NOMO-1 treated with dmso at 0.1 percent for 144 hours (cell line): ENCODE data around the gene ARHGEF40.

ENCODE experiments used
- DNase-seq: peaks from one replicate; lab custom pipeline; 2025; ENCODE audit not compliant: unreplicated experiment; lab: John Stamatoyannopoulos, UW

The ARHGEF40 gene

DNA sequence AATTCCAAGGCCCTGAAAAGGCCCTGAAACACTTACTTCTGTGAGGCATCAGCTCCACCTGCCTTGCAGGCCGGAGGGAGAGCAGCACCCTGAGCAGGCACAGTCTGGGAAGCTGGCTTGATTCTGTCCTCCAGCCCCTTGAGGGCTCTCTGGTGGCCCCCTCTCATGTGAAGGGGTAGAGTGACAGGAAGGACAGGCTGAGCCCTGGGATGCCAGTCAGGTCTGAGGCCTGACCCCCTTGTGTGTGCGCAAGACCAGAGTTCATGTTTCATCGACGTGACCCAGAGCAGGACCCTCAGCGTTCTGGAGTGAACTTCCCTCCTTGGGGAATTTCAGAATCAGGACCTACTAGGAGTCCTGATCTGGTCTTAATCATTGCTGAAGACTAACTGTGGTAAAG is 11.2 kb upstream of the ARHGEF40 start:
- DNase-seq, result no peak

DNA sequence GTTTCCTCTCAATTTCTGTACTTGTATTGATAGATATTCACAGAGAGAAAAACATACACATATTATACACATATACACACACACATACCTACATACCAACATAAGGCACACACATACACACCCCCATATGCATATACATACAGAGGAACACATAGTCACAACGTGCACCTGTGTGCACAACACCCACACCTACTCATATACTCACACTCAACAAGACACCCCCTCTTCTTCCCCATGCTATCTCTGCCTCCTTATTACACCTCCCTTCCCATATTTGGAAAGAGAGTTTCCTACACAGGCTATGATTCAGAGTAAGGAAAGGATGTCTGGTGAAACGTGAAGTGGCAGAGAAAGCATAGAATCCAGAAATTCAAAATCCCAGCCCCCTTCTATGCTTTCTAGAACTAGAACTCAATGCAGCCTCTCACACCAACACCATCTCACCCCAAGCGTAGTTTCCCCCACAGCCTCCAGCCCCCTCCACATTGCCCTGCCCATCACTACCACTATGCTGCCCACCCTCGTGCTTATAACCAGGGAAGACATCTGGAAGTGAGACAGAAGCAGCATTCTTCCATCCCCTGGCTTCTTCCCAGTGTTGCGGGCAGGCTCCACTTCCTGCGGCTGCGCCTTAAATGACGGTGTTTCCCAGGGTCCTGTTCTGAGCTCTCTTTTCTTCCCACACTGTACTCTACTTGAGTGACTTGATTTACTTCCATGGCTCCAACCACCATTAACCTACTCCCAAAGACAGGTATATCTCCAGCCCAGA is 10.1 kb upstream of the ARHGEF40 start:
- DNase-seq, result no peak

DNA sequence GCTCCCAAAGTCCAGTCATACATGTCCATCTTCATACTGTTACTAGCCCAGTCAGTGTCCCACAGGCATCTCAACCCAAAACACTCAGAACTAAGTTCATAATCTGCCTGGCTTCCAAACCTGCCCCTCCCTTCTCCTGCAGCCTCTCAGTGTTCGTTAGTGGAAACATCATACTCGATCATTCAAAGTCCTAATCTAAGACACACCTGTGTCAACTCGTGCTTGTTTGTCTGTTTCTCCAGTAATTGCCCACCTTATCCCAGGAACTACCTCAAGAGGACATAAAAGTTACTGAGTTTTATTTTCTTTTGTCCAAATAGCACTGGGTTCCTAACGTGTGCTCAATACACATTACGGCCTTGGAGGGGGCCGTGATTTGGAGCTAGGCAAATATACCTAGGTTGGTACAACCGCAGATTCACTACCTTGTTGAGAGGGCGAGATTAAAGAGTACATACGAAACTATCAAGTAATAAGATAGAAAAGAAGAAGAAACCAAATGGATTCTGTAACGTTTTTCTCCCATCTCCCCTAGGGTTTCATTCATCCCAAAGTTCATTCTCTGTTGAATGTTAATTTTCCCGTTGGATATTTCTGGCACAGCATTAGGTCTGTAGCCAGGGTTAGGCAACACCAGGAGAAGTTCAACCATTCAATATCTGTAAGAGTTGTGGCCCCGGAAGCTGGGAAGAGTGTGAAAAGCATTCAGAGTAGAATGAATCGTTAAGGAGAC is 9.3 kb upstream of the ARHGEF40 start:
- no peak for DNase-seq

DNA sequence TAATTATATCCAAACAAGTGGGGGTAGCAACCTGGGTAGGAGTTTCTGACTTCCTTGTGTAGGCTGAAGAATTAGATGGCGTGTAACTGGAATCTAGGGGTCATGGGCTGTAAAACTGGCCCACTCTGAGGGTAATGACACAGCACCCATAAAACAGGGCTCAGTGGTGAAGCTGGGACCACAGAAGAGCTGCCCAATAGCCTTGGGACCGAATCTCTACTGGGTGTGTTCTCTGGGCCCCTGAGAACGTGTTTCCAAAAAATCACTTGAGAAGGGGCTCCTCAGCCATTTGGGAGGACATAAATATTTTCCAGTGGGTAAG is 8.8 kb upstream of the ARHGEF40 start:
- no peak for DNase-seq

DNA sequence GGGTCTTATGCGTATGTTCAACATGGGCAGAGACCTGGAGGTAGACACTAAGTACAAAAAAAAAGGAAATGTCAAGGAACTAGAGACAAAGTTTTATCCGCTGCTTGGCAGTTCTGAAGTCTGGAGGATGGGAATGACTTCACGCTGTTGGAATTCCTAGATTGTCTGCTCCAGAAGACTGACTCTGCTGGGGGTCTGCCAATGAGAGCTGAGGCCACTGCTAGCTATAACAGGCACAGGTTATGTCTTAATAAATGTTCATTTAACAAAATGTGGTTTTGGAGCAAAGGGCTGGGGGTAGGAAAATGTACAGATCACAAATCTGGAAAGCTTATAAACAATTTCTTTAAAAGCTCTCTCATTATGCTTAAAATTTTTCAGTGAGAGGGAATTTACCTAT is 6.6 kb upstream of the ARHGEF40 start:
- DNase-seq, result no peak

DNA sequence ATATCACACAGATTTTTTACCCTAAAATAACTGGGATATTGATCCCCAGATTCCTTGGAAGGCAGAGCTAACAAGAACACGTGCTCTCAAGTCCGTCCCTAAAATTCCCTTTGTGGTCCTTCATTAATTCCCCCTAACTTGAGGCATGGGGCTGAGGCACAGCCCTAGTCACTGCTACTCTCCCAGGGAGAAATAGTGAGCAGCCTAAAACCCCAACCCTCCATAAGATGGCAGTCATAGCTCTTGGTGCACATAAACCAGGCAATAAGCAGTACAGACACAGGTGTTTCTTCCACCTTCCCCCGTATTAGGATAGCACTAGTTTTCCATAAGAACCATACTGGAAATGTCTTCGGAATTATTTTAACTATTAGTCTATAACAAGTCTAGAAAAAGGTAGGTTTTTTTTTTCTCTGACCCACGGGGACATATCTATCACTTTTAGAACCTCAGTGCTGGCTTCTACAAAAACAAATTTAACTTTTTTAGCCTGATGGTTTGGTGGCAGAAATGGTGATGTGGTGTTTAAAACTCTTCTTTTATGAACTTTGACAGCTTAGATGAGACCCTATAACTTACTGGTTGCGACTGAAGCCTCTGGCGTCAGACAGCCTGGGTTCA is 3.1 kb upstream of the ARHGEF40 start:
- DNase-seq, result no peak

DNA sequence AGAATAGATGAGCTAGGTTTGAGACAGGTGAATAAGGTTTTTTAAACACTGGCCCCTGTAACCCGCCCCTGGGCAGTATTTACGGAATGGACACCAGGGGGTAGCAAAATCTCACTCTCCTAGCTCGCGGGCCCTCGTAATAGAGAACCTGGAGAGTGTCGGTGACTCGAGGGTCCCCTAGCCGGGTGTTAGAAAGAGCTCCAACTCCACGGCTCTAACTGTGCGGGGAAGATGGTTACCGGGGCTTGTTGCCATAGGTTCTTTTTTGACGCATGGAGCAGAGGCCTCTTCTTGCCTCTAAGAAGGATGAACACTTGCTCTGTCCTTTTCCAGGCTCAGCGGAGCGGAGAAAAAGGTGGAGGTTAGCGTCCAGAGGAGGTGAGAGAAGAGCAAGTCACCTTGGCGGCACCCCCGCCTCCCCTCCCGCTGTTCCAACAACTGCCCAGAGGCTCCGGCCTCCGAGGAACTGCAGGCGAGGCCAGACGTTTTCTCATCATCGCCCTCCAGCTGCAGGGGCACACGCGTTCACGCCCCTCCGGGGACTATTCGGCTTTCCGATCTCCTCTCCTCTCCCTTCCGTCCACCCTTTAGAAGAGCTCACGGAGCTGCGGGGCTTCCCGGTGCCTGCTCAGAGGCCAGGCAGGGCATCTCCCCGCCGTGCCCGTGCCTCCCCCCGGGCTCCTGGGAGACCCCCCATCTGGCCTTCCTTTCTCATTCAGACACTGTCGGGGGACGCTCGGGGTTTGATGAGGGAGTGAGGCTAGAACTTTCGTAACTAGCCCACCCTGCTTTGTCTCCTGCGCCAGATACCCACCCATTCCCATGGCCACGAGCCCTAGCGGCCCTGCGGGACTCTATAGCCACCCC is 1.4 kb upstream of the ARHGEF40 start:
- DNase-seq, result peak; percentile 49

DNA sequence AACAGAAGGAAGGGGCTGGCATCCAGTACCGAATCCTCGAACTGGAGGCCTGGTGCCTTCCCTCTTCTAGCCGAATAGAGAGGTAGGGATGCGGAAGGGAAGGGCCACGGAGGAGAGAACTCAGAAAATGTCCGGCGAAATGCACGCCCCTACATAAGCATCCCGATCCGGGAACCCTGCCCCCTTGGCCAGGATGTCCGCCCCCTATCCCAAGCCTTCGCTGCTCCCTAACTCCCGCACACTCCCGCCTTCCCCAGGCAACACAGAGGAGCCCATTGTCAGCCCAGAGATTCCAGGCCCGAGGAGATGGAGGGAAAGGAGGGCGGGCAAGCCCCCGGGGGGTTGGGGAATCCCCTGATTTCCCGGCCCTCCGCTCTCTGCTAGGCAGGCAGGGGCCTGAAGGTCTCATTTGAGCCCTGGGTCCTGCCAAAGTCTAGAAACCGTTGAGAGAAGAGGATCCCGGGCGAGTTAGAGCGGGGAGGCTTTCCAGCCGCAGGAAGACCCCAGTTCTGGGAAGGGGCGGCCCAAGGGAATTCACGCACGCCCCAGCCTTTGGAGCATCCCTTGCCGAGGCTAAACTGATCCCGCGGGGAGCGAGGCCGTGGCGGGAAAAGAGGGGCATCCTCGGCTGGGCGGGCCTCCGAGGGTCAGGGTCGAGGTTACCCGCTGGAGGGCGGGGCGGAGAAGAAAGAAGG is 569 bp upstream of the ARHGEF40 start:
- DNase-seq, result no peak

DNA sequence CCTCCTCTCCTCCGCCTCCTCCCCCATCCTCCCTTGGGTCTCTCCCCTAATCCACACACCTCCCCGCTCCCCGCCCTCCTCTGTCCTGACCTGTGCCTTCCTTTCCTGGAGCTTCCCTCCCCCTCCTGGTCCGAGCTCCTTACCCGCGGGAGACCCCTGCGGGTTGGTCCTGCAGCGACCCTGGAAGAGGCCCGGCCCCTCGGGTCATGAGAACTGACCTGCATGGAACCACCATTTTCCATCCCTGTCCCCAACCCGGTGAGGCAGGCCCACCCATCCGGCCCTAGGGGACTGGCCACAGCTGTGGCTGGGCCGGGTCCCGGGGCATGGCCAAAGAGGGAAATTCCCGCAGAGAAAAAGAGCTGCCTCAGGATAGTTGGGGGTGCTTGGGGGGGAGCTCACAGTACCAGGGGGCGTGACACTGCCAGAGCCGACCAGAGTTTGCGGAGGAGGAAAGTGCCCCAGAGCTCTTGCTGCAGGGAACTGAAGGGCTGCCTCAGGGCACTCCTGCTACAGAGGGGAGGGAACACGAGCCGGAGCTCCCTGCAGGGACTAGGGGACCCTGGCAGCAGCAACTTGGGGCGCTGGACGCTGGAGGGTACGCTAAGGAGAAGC is 613 bp downstream of the ARHGEF40 start:
- DNase-seq, result peak; percentile 40

DNA sequence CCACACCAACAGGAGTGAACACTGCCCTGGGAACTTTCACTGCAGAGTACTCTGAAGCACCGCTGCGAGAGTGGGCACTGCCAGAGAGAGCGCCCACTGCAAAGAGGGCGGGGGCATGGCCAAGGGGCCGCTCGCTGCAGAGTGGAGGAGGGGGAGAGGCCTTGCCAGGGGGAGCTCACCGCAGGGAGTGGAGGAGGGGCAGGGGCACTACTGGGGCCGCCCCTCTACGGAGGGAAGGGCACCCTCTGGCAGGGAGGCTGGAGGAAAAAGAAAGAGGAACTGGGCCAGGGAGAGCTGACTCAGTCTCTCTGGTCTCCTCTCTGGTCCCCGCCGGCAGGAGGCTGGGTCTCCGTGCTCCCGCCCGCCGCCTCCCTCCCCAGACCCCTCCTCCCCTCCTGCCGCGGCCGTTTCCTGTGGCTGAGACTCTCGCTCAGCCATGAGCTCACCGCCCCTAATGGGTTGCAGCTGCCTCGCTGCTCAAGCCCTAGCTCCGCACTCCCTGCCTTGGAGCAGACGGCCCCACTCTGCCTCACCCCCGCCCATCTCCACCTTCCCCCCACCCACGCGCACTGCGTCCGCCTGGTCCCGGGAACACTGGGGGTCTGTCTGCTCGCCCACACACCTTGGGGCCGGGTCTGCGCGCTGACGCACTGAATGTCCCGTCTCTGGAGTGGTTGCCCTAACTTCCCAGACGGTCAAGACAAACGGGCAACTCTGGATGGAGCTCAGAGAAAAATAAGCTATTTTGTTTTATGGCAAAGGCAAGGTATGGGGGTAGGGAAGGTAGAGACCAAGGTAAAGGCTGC is 1.3 kb downstream of the ARHGEF40 start:
- DNase-seq, result peak; percentile 95

DNA sequence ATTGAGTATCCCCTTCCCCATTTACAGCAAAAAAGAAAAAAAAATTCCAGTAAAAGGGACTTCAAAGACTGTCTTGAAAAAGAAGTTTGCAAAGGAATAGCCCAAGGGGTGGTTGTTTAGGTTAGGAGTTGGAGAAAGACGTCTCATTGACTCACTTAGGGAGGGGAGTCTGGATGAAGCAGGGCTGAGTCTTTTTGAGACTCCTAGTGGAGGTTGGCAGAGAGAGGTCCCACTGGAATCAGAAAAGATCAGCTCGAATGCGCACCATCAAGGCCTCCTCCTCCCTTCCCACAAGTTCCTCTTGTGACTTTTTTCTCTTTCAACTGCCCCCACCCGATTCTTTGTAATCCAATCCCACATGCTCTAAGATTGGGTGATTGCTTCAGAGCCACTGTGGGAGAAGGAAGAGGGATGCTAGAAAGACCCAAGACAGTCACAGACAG is 1.9 kb downstream of the ARHGEF40 start:
- peak; percentile 75 for DNase-seq

DNA sequence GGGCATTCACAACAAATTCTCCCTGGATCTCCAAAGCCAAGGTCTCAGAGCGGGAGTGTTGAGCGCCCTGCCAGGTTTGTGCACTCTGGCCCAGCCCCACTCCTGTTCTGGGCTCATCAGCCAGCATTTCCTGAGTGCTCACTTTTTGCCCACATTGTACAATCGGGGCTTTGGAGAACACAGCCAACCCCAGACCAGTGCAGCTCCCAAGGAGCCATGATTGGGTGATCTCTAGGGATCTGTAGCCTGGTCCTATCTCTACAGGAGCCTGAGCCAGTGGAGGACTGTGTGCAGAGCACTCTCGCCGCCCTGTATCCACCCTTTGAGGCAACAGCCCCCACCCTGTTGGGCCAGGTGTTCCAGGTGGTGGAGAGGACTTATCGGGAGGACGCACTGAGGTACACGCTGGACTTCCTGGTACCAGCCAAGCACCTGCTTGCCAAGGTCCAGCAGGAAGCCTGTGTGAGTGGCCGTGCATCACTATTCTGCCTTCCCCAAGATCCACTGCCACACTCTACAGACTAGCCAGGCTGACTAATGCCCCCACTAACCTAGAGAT is 2.8 kb downstream of the ARHGEF40 start:
- DNase-seq, result no peak

DNA sequence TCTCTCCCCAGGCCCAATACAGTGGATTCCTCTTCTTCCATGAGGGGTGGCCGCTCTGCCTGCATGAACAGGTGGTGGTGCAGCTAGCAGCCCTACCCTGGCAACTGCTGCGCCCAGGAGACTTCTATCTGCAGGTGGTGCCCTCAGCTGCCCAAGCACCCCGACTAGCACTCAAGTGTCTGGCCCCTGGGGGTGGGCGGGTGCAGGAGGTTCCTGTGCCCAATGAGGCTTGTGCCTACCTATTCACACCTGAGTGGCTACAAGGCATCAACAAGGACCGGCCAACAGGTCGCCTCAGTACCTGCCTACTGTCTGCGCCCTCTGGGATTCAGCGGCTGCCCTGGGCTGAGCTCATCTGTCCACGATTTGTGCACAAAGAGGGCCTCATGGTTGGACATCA is 3.8 kb downstream of the ARHGEF40 start:
- DNase-seq, result no peak

DNA sequence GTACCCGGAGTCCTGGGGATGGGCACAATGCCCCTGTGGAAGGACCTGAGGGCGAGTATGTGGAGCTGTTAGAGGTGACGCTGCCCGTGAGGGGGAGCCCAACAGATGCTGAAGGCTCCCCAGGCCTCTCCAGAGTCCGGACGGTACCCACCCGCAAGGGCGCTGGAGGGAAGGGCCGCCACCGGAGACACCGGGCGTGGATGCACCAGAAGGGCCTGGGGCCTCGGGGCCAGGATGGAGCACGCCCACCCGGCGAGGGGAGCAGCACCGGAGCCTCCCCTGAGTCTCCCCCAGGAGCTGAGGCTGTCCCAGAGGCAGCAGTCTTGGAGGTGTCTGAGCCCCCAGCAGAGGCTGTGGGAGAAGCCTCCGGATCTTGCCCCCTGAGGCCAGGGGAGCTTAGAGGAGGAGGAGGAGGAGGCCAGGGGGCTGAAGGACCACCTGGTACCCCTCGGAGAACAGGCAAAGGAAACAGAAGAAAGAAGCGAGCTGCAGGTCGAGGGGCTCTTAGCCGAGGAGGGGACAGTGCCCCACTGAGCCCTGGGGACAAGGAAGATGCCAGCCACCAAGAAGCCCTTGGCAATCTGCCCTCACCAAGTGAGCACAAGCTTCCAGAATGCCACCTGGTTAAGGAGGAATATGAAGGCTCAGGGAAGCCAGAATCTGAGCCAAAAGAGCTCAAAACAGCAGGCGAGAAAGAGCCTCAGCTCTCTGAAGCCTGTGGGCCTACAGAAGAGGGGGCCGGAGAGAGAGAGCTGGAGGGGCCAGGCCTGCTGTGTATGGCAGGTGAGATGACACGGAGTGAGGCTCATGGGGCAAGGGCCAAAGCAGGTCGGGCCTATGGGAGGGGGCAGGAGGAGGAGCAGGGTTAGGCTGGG is 4.5 kb downstream of the ARHGEF40 start:
- no peak for DNase-seq

DNA sequence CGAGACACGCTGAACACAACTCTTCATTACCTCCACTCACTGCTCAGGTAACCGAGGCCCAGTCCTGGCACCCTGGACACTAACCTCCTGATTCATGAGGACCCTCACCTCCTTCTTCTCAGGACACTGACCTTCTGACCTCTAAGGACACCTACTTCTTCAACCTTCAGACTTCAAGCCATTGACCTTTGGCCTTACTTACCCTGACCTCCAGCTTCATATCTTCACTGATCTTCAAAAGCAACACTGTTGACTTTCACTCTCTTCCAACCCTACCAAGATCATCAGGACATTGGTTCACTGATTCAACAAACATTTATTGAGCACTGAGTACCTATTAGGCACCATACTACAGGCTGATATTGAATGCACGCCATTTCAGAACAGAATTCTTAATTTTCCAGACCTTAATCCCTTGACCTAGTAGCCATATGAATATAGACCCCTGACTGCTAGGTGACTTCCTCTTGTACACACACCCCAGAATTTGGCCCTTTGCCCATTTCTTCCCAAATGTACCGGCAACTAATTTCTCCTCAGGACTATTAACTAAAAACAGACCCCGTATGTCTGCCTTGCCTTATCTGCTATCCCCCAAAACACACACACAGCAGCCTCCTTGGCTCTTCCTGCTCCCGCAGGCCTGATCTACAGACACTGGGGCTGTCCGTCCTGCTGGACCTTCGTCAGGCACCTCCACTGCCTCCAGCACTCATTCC is 5.8 kb downstream of the ARHGEF40 start:
- no peak for DNase-seq

DNA sequence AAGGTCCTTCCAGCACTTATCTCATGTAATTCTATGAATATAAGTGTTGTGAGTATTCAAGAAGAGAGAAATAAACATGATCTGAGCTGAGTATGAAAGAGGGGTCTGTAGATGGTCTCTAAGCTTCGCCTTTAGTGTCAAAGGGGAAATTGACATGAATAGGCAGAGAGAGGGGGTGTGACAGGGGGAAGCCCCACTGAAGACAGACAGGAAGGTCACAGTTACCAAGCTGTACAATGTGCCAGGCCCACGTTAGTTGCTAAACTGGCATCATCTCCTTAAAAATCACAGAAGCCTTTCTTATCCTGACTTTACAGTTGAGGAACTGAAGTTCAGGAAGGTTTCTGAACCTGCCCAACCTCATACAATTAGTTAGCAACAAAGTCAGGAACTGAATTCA is 7.6 kb downstream of the ARHGEF40 start:
- DNase-seq, result no peak

DNA sequence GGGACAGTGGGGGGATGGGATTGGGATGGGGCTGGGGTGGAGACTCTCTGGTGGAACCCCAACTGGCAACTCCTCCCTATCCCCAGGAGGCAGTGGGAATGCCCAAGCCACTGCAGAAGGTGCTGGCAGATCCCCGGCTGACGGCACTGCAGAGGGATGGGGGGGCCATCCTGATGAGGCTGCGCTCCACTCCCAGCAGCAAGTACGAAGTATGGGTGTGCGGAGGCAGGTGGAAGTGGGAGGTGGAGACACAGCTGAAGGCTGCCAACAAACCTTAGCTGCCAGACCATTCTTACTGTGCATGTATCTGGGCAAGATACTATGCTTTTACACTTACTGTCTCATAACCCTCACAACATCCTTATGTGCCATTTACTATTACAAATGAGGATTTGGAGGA is 8.2 kb downstream of the ARHGEF40 start:
- no peak for DNase-seq

DNA sequence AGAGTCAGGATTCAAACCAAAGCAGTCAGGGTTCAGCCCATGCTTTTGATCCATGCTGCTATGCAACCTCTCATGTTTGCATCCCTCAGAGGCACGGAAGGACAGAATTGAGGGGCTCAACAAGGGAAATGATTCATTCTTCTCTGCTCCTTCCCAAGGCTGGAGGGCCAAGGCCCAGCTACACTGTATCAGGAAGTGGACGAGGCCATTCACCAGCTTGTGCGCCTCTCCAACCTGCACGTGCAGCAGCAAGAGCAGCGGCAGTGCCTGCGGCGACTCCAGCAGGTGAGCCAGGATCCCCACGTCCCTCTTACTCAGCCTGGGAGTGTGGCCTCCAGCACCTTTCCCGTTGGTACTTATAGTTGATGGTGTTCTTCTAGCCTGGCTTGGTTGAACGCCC is 8.6 kb downstream of the ARHGEF40 start:
- DNase-seq, result no peak
